Activated T-helper 1 cell treated with anti-CD3 and anti-CD28 coated beads, Interleukin-12 subunit alpha, Interleukin-12 subunit beta, Interleukin-2, Interleukin-4 antibody, amounts not matched to agents 30 ng/mL and 10 ng/mL and 1 ng/mL, durations not matched to agents 14 hours and 24 hours and 36 hours (primary cell): Measurements from ENCODE around the gene AGPAT3. TPM values are rescaled to one million over a fixed set of nuclear protein-coding genes. Genes with fewer than 3 reads are reported as not detected.
A peak's percentile ranks its signal among the peaks of the same experiment; 100 is the strongest.

Source experiments
- DNase-seq: peaks from one replicate; pipeline ENCODE4 v3.0.0; 2021; ENCODE audit warnings: low spot score
- H3K27ac Mint-ChIP-seq: one replicate; pipeline ENCODE4 v1.8.0; 2021; ENCODE audit warnings: mild to moderate bottlenecking, mixed read lengths
- H3K27me3 Mint-ChIP-seq: one replicate; pipeline ENCODE4 v1.8.0; 2022; ENCODE audit warnings: mild to moderate bottlenecking, moderate library complexity, mixed read lengths; ENCODE audit not compliant: insufficient read depth
- H3K36me3 Mint-ChIP-seq: one replicate; pipeline ENCODE4 v1.8.0; 2021; ENCODE audit warnings: low read depth, mixed read lengths
- H3K4me1 Mint-ChIP-seq: one replicate; pipeline ENCODE4 v1.8.0; 2021; ENCODE audit warnings: low read depth, mixed read lengths
- H3K4me3 Mint-ChIP-seq: one replicate; pipeline ENCODE4 v1.8.0; 2021; ENCODE audit warnings: mild to moderate bottlenecking, moderate library complexity, mixed read lengths
- H3K9me3 Mint-ChIP-seq: one replicate; pipeline ENCODE4 v1.8.0; 2021; ENCODE audit warnings: mixed read lengths
- intact Hi-C: fragments of 100-400 bp; cut with micrococcal nuclease; formaldehyde crosslinking; loops from one replicate; pipeline ENCODE4 v1.15.1; 2024
- total RNA-seq: library from RNA; stranded (reverse); gene quantifications from 2 replicates; pipeline ENCODE4 v1.2.3, GENCODE V29; 2022

The AGPAT3 gene
- total RNA-seq, 1 donor from 2014 or later = 127 TPM

- H3K27me3 Mint-ChIP-seq = no peaks in the 10 kb centered on the region
- peaks cover 26% of the 10 kb centered on the region for H3K36me3 Mint-ChIP-seq
These were observed 110.6 kb downstream of the AGPAT3 start for GRCh38 chr21:43975469-43976098.

GRCh38 chr21:43976661-43977060, 111.6 kb downstream of the AGPAT3 start:
- H3K27ac Mint-ChIP-seq = no peak overlapping the region
- H3K27me3 Mint-ChIP-seq = no peaks in the 10 kb centered on the region
- H3K4me1 Mint-ChIP-seq = peaks cover 10% of the 10 kb centered on the region
- intact Hi-C loops = no loop called here
- H3K36me3 Mint-ChIP-seq = peaks cover 25% of the 10 kb centered on the region
- no peak overlapping the region for H3K4me3 Mint-ChIP-seq
- H3K9me3 Mint-ChIP-seq = no peaks in the 10 kb centered on the region
- DNase-seq = no peak

More at GRCh38 chr21:43975469-43976098, 110.6 kb downstream of the AGPAT3 start:
- peaks cover 10% of the 10 kb centered on the region for H3K4me1 Mint-ChIP-seq
- intact Hi-C loops = loop anchor here (1.0 kb wide), 1 partner anchor 165 kb away; no protein-coding TSS in a partner anchor
- no peaks in the 10 kb centered on the region for H3K9me3 Mint-ChIP-seq
- no peak overlapping the region for H3K4me3 Mint-ChIP-seq
- H3K27ac Mint-ChIP-seq = peak overlapping the region; percentile 48
- DNase-seq = peak; percentile 77

- Mint-ChIP-seq H3K4me3 (no peak overlapping the region), H3K36me3 (peaks cover 28% of the 10 kb centered on the region), H3K4me1 (peaks cover 10% of the 10 kb centered on the region), H3K27me3 (no peaks in the 10 kb centered on the region), H3K27ac (no peak overlapping the region), H3K9me3 (no peaks in the 10 kb centered on the region)
- intact Hi-C loops = no loop called here
- no peak for DNase-seq
These were observed 113.0 kb downstream of the AGPAT3 start for GRCh38 chr21:43978060-43978459.

- Mint-ChIP-seq H3K4me3 (no peak overlapping the region), H3K27me3 (no peaks in the 10 kb centered on the region), H3K4me1 (peaks cover 10% of the 10 kb centered on the region), H3K9me3 (no peaks in the 10 kb centered on the region), H3K27ac (no peak overlapping the region), H3K36me3 (peaks cover 28% of the 10 kb centered on the region)
- DNase-seq = no peak
- intact Hi-C loops = no loop called here
These were observed 114.6 kb downstream of the AGPAT3 start for GRCh38 chr21:43979654-43980053.

GRCh38 chr21:43981151-43981870, 116.3 kb downstream of the AGPAT3 start:
- H3K36me3 Mint-ChIP-seq = peaks cover 25% of the 10 kb centered on the region
- H3K27me3 Mint-ChIP-seq = peaks cover 3% of the 10 kb centered on the region

GRCh38 chr21:43981871-43982210, 116.8 kb downstream of the AGPAT3 start:
- intact Hi-C loops = no loop called here

More at GRCh38 chr21:43981151-43981870, 116.3 kb downstream of the AGPAT3 start:
- H3K4me3 Mint-ChIP-seq = no peak overlapping the region
- H3K27ac Mint-ChIP-seq = no peak overlapping the region
- DNase-seq = no peak
- intact Hi-C loops = no loop called here
- peaks cover 11% of the 10 kb centered on the region for H3K4me1 Mint-ChIP-seq
- H3K9me3 Mint-ChIP-seq = no peaks in the 10 kb centered on the region

GRCh38 chr21:43982489-43983078, 117.6 kb downstream of the AGPAT3 start:
- Mint-ChIP-seq H3K27me3 (peaks cover 3% of the 10 kb centered on the region), H3K27ac (no peak overlapping the region), H3K4me3 (no peak overlapping the region), H3K9me3 (no peaks in the 10 kb centered on the region), H3K36me3 (peaks cover 25% of the 10 kb centered on the region), H3K4me1 (peaks cover 11% of the 10 kb centered on the region)
- intact Hi-C loops = no loop called here
- no peak for DNase-seq

More at GRCh38 chr21:43981871-43982210, 116.8 kb downstream of the AGPAT3 start:
- Mint-ChIP-seq H3K27ac (no peak overlapping the region), H3K4me1 (peaks cover 11% of the 10 kb centered on the region), H3K9me3 (no peaks in the 10 kb centered on the region), H3K36me3 (peaks cover 25% of the 10 kb centered on the region), H3K4me3 (no peak overlapping the region), H3K27me3 (peaks cover 3% of the 10 kb centered on the region)
- no peak for DNase-seq

GRCh38 chr21:43983390-43983789, 118.4 kb downstream of the AGPAT3 start:
- DNase-seq = no peak
- Mint-ChIP-seq H3K36me3 (peaks cover 23% of the 10 kb centered on the region), H3K27me3 (peaks cover 3% of the 10 kb centered on the region), H3K9me3 (no peaks in the 10 kb centered on the region), H3K4me3 (no peak overlapping the region), H3K27ac (no peak overlapping the region), H3K4me1 (peaks cover 11% of the 10 kb centered on the region)
- intact Hi-C loops = no loop called here

GRCh38 chr21:43983860-43984420, 118.9 kb downstream of the AGPAT3 start:
- Mint-ChIP-seq H3K4me1 (peaks cover 11% of the 10 kb centered on the region), H3K36me3 (peaks cover 19% of the 10 kb centered on the region), H3K4me3 (no peak overlapping the region), H3K9me3 (no peaks in the 10 kb centered on the region), H3K27me3 (peaks cover 3% of the 10 kb centered on the region), H3K27ac (no peak overlapping the region)
- DNase-seq = no peak
- intact Hi-C loops = no loop called here

- Mint-ChIP-seq H3K36me3 (peaks cover 16% of the 10 kb centered on the region), H3K27me3 (peaks cover 3% of the 10 kb centered on the region), H3K4me1 (peaks cover 11% of the 10 kb centered on the region), H3K27ac (no peak overlapping the region), H3K9me3 (no peaks in the 10 kb centered on the region), H3K4me3 (no peak overlapping the region)
- intact Hi-C loops = no loop called here
- no peak for DNase-seq
These were observed 120.1 kb downstream of the AGPAT3 start for GRCh38 chr21:43984905-43985689.

GRCh38 chr21:43985690-43986251, 120.7 kb downstream of the AGPAT3 start:
- DNase-seq = no peak
- Mint-ChIP-seq H3K4me1 (peaks cover 11% of the 10 kb centered on the region), H3K9me3 (no peaks in the 10 kb centered on the region), H3K27ac (peak overlapping the region; percentile 2), H3K27me3 (peaks cover 3% of the 10 kb centered on the region), H3K4me3 (no peak overlapping the region), H3K36me3 (peaks cover 15% of the 10 kb centered on the region)
- intact Hi-C loops = no loop called here
